Kidney (tissue), 14 donors: ENCODE measurements around the gene TSEN34. TPM values are rescaled to one million over a fixed set of nuclear protein-coding genes. Genes with fewer than 3 reads are reported as not detected.
A peak's percentile ranks its signal among the peaks of the same experiment; 100 is the strongest.
"Not testable (repeated sequence)": the region's sequence is repeated elsewhere in the genome, so short reads cannot be mapped to it uniquely, and the experiment has no call there.

ENCODE experiments used
- DNase-seq, 5 donors: peaks; one replicate each; pipeline ENCODE4 v3.0.0-alpha.2; 2013 to 2020
- FAIRE-seq: peaks from 2 replicates; lab custom pipeline; 2012; peaks lifted over from hg19 to GRCh38; lab: Jason Lieb, UNC
- H3K27ac ChIP-seq, 2 donors: one replicate each; pipeline ENCODE4 v1.7.0; 2013; ENCODE audit warnings: low read depth in 2 of 2, low read length in 2 of 2, inconsistent platforms in 1 of 2
- H3K27me3 ChIP-seq: one replicate; pipeline ENCODE4 v1.7.1; 2013; ENCODE audit warnings: low read length, inconsistent platforms; ENCODE audit not compliant: control insufficient read depth, insufficient read depth
- H3K36me3 ChIP-seq, 3 donors: one replicate each; pipeline versions ENCODE4 v1.7.0 to v1.7.1; 2013; ENCODE audit warnings: low read length in 3 of 3, control low read depth in 1 of 3, inconsistent platforms in 1 of 3; ENCODE audit not compliant: insufficient read depth in 3 of 3, control insufficient read depth in 2 of 3
- H3K4me1 ChIP-seq, 3 donors: one replicate each; pipeline versions ENCODE4 v1.7.0 to v1.7.1; 2013; ENCODE audit warnings: low read length in 3 of 3, inconsistent platforms in 1 of 3, low read depth in 1 of 3; ENCODE audit not compliant: control insufficient read depth in 2 of 3, insufficient read depth in 2 of 3
- H3K4me3 ChIP-seq, 3 donors: one replicate each; pipeline versions ENCODE4 v1.7.0 to v1.8.1; 2013; ENCODE audit warnings: low read length in 3 of 3, control low read depth in 1 of 3, inconsistent platforms in 1 of 3
- H3K9ac ChIP-seq, 3 donors: one replicate each; pipeline versions ENCODE4 v1.7.0 to v1.7.1; 2013; ENCODE audit warnings: low read length in 3 of 3, control low read depth in 1 of 3, inconsistent platforms in 1 of 3
- H3K9me3 ChIP-seq, 3 donors: one replicate each; pipeline versions ENCODE4 v1.7.0 to v1.7.1; 2013; ENCODE audit warnings: low read length in 3 of 3, control low read depth in 1 of 3, inconsistent platforms in 1 of 3; ENCODE audit not compliant: control insufficient read depth in 2 of 3, insufficient read depth in 1 of 3
- intact Hi-C: fragments of 100-400 bp; cut with DNase I; formaldehyde crosslinking; loops from one replicate; pipeline ENCODE4 v1.11.1; 2022
- polyA plus RNA-seq: library from polyadenylated mRNA; stranded (reverse); fragments of 350-450 nt; fragmentation: Illumina TruSeq; extraction: RNeasy Lipid Tissue Mini Kit (QIAGEN cat#74804); gene quantifications from one replicate; pipeline ENCODE4 v1.2.3, GENCODE V29; 2014; ENCODE audit warnings: low read depth, low replicate concordance; ENCODE audit not compliant: insufficient read depth
- total RNA-seq: library from RNA; stranded (reverse); fragmentation: NEBNext Ultra II Directional; extraction: Animal tissue kit (Norgen Biotek cat#: 25700); gene quantifications from one replicate; pipeline ENCODE4 v1.2.1, GENCODE V29; 2021
- TF ChIP-seq, protein P1 (sequence below): IDR thresholded peaks from 3 replicates; pipeline ENCODE4 v1.5.1; 2012; ENCODE audit warnings: mild to moderate bottlenecking, moderate library complexity, borderline replicate concordance; ENCODE audit not compliant: insufficient read depth; ENCODE audit errors: extremely low read depth
- donor health status: control.
- donor health status: control.
- donor health status: control.
- donor health status: control.
- donor health status: control.
- donor health status: DM: yes; HTN: yes; CAD: no.
- donor health status: Normal renal cell carcinoma (clear cell type).

The TSEN34 gene
- total and polyA plus RNA-seq, 2 donors from 2014 or later: 33.8 to 51.0 TPM

DNA sequence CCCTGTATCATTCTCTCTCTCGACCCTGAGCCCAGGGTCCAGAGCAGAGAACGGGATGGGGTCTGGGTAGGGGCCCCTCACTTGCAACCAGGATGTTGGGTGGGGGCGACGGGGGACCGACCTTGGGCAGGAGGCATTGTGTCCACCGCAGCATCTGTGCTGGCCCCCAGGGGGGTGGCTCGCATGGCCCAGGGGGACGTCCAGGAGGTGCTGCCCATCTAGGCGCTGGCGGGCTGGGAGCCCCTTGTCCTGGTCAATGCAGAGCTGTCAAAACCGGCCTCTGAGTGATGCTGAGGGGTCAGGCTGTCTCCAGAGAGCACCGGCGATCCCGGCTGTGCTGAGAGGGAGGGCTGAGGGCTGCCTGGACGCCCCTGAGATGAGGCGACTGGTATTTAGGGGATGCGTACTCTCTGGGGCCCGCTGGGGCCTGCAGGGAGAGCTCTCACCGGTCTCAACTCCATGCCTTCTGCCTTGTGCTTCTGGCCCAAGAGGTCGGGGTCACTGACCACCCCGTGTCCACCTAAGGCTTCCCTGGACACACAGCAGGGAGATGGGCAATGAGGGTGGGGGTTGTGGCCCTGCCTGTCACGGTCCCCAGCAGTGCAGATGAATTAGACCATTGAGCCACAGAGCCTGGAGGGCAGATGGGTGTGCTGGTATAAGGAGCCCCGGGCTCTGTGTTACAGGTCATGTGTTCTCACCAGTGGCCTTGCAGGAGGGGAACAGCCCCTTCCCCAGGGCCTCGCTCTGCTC, 18.1 kb downstream of the TSEN34 start:
- Histone ChIP-seq H3K27ac (peak overlapping the region; percentile 87 to 93), H3K36me3 (peaks cover 6 to 42% (median 27%) of the 10 kb centered on the region in 3 donors), H3K4me1 (peaks cover 6 to 34% (median 24%) of the 10 kb centered on the region in 3 donors), H3K9me3 (no peaks in the 10 kb centered on the region), H3K4me3 (no peak overlapping the region), H3K9ac (peak overlapping the region in 1 of 3 donors; percentile 44), H3K27me3 (no peaks in the 10 kb centered on the region)
- no peak for FAIRE-seq
- DNase-seq: peak in 3 of 5 donors; percentile 10 to 83 (median 64)
- intact Hi-C loops: no loop called here
- TF ChIP-seq, protein P1, sequence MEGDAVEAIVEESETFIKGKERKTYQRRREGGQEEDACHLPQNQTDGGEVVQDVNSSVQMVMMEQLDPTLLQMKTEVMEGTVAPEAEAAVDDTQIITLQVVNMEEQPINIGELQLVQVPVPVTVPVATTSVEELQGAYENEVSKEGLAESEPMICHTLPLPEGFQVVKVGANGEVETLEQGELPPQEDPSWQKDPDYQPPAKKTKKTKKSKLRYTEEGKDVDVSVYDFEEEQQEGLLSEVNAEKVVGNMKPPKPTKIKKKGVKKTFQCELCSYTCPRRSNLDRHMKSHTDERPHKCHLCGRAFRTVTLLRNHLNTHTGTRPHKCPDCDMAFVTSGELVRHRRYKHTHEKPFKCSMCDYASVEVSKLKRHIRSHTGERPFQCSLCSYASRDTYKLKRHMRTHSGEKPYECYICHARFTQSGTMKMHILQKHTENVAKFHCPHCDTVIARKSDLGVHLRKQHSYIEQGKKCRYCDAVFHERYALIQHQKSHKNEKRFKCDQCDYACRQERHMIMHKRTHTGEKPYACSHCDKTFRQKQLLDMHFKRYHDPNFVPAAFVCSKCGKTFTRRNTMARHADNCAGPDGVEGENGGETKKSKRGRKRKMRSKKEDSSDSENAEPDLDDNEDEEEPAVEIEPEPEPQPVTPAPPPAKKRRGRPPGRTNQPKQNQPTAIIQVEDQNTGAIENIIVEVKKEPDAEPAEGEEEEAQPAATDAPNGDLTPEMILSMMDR: no peak

DNA sequence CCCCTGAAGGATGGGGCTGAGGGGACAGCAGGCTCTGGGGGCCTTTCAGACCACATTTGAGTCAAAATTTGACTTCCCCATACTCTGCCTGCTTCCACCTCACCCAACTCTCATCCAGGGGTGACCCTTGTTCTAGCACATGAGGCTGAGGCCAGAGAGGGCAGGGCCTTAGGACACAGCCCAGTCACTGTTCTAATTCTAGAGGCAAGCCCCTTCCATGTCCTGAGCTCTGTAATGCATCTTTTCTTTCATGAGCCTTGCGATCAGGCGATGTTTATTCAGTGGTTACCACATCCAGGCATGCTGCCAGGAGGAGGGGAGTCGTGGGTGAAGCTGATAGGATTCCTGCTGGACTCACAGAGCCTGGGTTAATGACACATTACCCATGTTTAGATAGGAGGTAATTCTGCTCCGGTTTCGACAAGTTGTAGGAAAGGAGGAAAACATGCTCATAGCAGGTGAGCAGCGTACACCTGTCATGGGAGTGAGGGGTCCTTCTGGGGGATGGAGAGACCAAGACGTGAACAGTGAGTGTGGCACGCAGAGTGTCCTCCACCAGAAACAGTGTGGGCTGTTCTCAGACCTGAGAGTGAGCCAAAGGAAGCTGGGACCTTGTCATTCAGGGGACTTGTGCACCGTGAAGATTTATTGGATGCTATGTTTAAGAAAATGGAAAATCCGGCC, 18.8 kb downstream of the TSEN34 start:
- no peaks in the 10 kb centered on the region for H3K27me3 ChIP-seq
- H3K36me3 ChIP-seq: peaks cover 4 to 35% (median 21%) of the 10 kb centered on the region in 3 donors
- peak overlapping the region; percentile 87 to 93 for H3K27ac ChIP-seq
- H3K4me3 ChIP-seq: no peak overlapping the region
- TF ChIP-seq, protein P1: no peak
- intact Hi-C loops: no loop called here
- peaks cover 6 to 30% (median 19%) of the 10 kb centered on the region in 3 donors for H3K4me1 ChIP-seq
- DNase-seq: peak; percentile 76 to 96 (median 92)
- FAIRE-seq: peak; percentile 6
- peak overlapping the region in 1 of 3 donors; percentile 44 for H3K9ac ChIP-seq
- H3K9me3 ChIP-seq: no peaks in the 10 kb centered on the region

DNA sequence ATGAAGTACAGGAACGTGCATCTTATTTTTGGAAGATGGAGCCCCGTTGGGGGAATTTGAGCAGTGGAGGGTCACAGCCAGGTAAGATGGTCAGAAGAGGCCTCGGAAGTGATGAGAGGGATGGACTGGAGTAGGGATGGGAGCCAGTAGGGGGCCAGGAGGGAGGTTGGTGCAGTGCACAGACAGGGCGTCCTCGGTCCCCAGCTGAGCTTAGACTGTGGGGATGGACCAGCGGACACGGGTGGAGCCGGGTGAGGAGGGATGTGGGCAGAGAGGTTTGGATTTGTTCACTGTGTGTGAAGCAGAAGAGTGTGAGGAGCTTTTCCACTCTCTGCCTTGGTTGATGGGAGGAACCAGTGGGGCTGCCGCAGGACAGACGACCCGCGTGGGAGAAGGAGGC, 20.1 kb downstream of the TSEN34 start:
- intact Hi-C loops: no loop called here
- no peak for FAIRE-seq
- no peaks in the 10 kb centered on the region for H3K27me3 ChIP-seq
- H3K4me1 ChIP-seq: peaks cover 6 to 25% (median 17%) of the 10 kb centered on the region in 3 donors
- TF ChIP-seq, protein P1: no peak
- H3K36me3 ChIP-seq: peaks cover 3 to 25% (median 12%) of the 10 kb centered on the region in 3 donors
- peak overlapping the region in 1 of 2 donors; percentile 48 for H3K27ac ChIP-seq
- DNase-seq: peak in 1 of 5 donors; percentile 50
- no peaks in the 10 kb centered on the region for H3K9me3 ChIP-seq
- H3K4me3 ChIP-seq: no peak overlapping the region
- no peak overlapping the region for H3K9ac ChIP-seq

DNA sequence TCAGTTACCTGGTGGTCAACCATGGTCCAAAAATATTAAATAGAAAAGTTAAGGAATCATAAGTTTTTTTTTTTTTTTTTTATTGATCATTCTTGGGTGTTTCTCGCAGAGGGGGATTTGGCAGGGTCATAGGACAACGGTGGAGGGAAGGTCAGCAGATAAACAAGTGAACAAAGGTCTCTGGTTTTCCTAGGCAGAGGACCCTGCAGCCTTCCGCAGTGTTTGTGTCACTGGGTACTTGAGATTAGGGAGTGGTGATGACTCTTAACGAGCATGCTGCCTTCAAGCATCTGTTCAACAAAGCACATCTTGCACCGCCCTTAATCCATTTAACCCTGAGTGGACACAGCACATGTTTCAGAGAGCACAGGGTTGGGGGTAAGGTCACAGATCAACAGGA, 23.1 kb downstream of the TSEN34 start:
- H3K9ac ChIP-seq, H3K27me3 ChIP-seq, FAIRE-seq, H3K27ac ChIP-seq, H3K4me3 ChIP-seq, H3K9me3 ChIP-seq, DNase-seq, H3K36me3 ChIP-seq, intact Hi-C loops: not testable (repeated sequence)
- peaks cover 6 to 17% (median 10%) of the 10 kb centered on the region in 3 donors for H3K4me1 ChIP-seq

DNA sequence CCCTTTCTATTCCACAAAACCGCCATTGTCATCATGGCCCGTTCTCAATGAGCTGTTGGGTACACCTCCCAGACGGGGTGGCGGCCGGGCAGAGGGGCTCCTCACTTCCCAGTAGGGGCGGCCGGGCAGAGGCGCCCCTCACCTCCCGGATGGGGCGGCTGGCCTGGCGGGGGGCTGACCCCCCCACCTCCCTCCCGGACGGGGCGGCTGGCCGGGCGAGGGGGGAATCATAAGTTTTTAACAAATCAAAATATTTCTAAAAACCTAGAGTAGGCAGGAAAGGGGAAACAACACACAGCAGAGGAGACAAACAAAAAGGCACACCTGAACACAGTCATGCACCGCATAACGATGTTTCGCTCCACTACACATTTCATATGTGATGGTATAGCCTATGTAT, 23.6 kb downstream of the TSEN34 start:
- FAIRE-seq, intact Hi-C loops: not testable (repeated sequence)

More for the DNA sequence above, 23.6 kb downstream of the TSEN34 start:
- not testable (repeated sequence) for H3K27me3 ChIP-seq, DNase-seq, H3K9me3 ChIP-seq, H3K4me3 ChIP-seq, H3K9ac ChIP-seq, H3K27ac ChIP-seq, H3K36me3 ChIP-seq
- peaks cover 5 to 12% (median 6%) of the 10 kb centered on the region in 3 donors for H3K4me1 ChIP-seq
